ENCODE measurements around the gene GIMAP7.

GRCh38 chr7:150568714-150569113 lies 54.0 kb downstream of the GIMAP7 start:
- TF ChIP-seq EZH2 (IDR thresholded peaks at IDR 0.05; ENCODE audit: borderline replicate concordance, low read depth, low read length, poor library complexity, severe bottlenecking) (no peak), CTCF (conservative IDR thresholded peaks at IDR 0.05; ENCODE audit: low read depth, low read length) (no peak)
